GM19468 (cell line): ENCODE data around the gene PCDHA3.
"Not testable (repeated sequence)": the region's sequence is repeated elsewhere in the genome, so short reads cannot be mapped to it uniquely, and the experiment has no call there.

ENCODE experiments used
- ATAC-seq: cut with Tn5 transposase; IDR thresholded peaks from one replicate; pipeline ENCODE4 v1.9.1; 2021; ENCODE audit warnings: mild to moderate bottlenecking, moderate library complexity, moderate number of reproducible peaks; ENCODE audit not compliant: unreplicated experiment; ENCODE audit errors: extremely low read depth

Gene PCDHA3

DNA sequence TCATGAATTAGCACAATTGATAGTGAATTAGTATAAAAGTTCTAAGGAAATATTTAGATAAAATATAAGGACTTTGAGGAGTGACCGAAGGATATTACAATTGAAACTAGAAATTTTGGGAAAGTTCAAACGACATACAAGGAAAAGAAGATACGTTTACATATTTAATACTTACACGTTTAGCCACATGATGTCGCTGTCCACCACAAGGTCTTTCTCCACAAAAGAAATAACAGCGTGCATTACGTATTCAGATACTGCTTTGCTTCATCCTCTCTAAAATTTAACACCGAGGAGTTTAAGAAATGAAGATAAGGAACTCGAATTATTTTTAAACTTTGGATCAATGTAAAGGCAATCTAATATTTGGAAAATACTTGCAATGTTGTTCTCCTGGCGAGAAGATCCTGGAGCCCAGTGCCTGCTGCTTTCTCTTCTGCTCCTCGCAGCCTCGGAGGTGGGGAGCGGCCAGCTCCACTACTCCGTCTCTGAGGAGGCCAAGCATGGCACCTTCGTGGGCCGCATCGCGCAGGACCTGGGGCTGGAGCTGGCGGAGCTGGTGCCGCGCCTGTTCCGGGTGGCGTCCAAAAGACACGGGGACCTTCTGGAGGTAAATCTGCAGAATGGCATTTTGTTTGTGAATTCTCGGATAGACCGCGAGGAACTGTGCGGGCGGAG lies at the start of gene PCDHA3:
PCDHA3 (plus strand) TSS at position 242 of the 678 bp plus-strand sequence.
- ATAC-seq, result no peak

- no peak for ATAC-seq
These were observed 47.3 kb upstream of the PCDHA3 start for GRCh38 chr5:140753561-140753960.

DNA sequence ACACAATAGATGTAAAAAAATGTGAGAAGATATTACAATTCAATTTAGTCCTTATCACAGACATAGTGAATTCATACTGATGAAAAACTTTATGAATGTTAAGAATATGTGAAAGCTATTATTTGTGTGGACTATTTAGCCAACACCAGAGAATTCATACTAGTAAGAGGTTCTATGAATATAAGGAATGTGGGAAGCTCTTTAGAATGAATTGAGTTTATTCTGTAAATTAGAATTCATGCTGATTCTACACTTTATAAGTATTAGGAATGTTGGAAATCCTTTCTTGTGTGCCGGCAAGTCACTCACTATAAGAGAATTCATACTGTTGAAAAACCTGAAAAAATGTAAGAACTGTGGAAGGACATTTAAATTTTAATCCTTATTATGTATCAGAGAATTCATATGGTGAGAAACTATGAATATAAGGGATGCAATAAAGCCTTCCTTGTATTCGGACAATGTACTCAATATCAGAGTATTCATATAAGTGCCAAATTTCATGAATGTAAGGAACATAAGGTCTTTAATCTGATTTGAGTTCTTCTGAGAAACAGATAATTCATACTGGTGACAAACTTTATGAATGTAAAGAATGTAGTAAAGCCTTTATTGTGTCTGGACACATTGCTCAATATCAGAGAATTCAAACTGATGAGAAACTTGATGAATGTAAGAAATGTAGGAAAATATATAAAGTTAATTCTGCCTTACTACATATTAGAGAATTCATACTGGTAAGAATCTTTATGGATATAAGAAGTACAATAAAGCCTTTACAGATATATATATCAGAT lies 36.5 kb upstream of the PCDHA3 start:
- ATAC-seq, result no peak

- ATAC-seq, result no peak
These were observed 33.4 kb upstream of the PCDHA3 start for GRCh38 chr5:140767444-140767843.

DNA sequence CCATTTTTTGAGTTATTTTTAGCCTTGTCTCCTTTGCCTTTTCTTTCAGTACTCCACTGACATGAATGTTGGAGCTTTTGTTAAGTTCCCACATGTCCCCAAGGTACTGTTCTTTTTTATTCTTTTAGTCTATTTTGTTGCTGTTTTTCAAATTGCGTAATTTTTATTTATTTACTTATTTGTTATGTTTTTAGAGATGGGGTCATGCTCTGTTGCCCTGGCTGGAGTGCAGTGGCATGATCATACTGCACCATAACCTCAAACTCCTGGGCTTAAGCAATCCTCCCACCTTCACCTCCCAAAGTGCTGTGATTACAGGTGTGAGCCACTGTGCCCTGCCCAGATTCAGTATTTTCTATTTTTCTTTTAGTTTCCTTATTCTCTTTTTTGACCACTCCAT lies 20.3 kb upstream of the PCDHA3 start:
- no peak for ATAC-seq

GRCh38 chr5:140785905-140786686 lies 14.8 kb upstream of the PCDHA3 start, which contains the start of gene PCDHA1:
TSS of gene PCDHA1 (plus strand) at chr5:140786140.
- ATAC-seq, result no peak

DNA sequence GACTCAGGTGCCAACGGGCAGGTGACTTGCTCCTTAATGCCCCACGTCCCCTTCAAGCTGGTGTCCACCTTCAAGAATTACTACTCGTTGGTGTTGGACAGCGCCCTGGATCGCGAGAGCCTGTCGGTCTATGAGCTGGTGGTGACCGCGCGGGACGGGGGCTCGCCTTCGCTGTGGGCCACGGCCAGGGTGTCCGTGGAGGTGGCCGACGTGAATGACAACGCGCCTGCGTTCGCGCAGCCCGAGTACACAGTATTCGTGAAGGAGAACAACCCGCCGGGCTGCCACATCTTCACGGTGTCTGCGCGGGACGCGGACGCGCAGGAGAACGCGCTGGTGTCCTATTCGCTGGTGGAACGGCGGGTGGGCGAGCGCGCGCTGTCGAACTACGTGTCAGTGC lies 13.4 kb upstream of the PCDHA3 start:
- not testable (repeated sequence) for ATAC-seq

GRCh38 chr5:140787849-140788504 lies 12.9 kb upstream of the PCDHA3 start:
- not testable (repeated sequence) for ATAC-seq

GRCh38 chr5:140791089-140791488 lies 9.8 kb upstream of the PCDHA3 start:
- ATAC-seq, result no peak

DNA sequence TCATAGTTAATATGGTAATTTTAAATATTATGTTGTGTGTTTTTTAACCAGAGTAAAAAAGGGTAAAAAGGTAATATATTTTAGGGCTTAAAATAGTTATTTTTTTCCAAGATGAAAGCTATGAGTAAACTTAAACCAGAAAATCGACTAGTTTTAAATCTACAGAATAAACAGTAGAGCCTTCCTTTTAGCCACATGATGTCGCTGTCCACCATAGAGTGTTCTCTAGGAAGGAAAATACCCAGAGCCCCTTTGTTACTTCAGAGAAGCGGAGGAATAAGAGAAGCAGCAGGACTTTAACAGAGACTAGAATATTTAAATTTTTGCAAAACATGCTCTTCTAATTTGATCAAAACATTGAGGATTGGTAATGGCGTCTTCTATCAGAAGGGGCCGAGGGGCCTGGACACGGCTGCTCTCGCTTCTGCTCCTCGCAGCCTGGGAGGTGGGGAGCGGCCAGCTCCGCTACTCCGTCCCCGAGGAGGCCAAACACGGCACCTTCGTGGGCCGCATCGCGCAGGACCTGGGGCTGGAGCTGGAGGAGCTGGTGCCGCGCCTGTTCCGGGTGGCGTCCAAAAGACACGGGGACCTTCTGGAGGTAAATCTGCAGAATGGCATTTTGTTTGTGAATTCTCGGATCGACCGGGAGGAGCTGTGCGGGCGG lies 6.1 kb upstream of the PCDHA3 start, which contains the start of gene PCDHA2:
PCDHA2 (plus strand) TSS at position 258 of the 664 bp plus-strand sequence.
- no peak for ATAC-seq

DNA sequence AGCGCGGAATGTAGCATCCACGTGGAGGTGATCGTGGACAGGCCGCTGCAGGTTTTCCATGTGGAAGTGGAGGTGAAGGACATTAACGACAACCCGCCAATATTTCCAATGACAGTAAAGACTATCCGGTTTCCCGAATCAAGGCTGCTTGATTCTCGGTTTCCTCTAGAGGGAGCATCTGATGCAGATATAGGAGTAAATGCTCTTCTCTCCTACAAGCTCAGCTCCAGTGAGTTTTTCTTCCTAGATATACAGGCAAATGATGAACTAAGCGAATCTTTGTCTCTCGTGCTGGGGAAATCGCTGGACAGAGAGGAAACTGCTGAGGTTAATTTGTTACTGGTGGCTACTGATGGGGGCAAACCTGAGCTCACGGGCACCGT lies 5.6 kb upstream of the PCDHA3 start:
- no peak for ATAC-seq

DNA sequence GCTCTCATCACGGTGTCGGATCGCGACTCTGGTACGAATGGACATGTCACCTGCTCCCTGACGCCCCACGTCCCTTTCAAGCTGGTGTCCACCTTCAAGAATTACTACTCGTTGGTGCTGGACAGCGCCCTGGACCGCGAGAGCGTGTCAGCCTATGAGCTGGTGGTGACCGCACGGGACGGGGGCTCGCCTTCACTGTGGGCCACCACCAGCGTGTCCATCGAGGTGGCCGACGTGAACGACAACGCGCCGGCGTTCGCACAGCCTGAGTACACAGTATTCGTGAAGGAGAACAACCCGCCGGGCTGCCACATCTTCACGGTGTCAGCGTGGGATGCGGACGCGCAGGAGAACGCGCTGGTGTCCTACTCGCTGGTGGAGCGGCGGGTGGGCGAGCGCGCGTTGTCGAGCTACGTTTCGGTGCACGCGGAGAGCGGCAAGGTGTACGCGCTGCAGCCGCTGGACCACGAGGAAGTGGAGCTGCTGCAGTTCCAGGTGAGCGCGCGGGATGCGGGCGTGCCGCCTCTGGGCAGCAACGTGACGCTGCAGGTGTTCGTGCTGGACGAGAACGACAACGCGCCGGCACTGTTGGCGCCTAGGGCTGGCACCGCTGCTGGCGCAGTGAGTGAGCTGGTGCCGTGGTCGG lies 4.7 kb upstream of the PCDHA3 start:
- not testable (repeated sequence) for ATAC-seq

DNA sequence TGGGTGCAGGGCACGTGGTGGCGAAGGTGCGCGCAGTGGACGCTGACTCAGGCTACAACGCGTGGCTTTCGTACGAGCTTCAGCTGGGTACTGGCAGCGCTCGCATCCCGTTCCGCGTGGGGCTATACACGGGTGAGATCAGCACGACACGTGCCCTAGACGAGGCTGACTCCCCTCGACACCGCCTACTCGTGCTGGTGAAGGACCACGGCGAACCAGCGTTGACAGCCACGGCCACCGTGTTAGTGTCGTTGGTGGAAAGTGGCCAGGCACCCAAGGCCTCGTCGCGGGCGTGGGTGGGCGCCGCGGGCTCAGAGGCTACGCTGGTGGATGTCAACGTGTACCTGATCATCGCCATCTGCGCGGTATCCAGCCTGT lies 4.2 kb upstream of the PCDHA3 start:
- ATAC-seq, result no peak

- ATAC-seq, result no peak
These were observed 611 bp downstream of the PCDHA3 start for GRCh38 chr5:140801494-140801841.

- ATAC-seq, result not testable (repeated sequence)
These were observed 1.5 kb downstream of the PCDHA3 start for GRCh38 chr5:140802381-140802780.

DNA sequence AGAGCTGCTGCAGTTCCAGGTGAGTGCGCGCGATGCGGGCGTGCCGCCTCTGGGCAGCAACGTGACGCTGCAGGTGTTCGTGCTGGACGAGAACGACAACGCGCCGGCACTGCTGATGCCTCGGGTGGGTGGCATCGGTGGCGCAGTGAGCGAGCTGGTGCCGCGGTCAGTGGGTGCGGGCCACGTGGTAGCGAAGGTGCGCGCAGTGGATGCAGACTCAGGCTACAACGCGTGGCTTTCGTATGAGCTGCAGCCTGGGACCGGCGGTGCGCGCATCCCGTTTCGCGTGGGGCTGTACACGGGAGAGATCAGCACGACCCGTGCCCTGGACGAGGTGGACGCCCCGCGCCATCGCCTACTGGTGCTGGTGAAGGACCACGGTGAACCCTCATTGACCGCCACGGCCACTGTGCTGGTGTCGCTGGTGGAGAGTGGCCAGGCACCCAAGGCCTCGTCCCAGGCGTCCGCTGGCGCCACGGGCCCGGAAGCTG lies 2.0 kb downstream of the PCDHA3 start:
- no peak for ATAC-seq

- no peak for ATAC-seq
These were observed 6.2 kb downstream of the PCDHA3 start, which contains the start of gene PCDHA4 for GRCh38 chr5:140806834-140807775. TSS of gene PCDHA4 (plus strand) at chr5:140807068.
